NCI-H2081 (cell line): ENCODE results near the gene STK38.
"Not testable (repeated sequence)": the region's sequence is repeated elsewhere in the genome, so short reads cannot be mapped to it uniquely, and the experiment has no call there.

Experiments used
- DNase-seq, 2 experiments: peaks; one replicate each; lab custom pipeline; 2025; lab: John Stamatoyannopoulos, UW

The STK38 gene

GRCh38 chr6:36487698-36488097, 59.6 kb downstream of the STK38 start:
- DNase-seq: no peak

- no peak for DNase-seq
Measured at GRCh38 chr6:36484736-36485135, 62.5 kb downstream of the STK38 start.

- not testable (repeated sequence) for DNase-seq
Measured at GRCh38 chr6:36483326-36483725, 64.0 kb downstream of the STK38 start.

- no peak for DNase-seq
Measured at GRCh38 chr6:36479256-36479655, 68.0 kb downstream of the STK38 start.

- no peak for DNase-seq
Measured at GRCh38 chr6:36478051-36478526, 69.2 kb downstream of the STK38 start.

- DNase-seq: no peak
Measured at GRCh38 chr6:36469946-36470345, 77.3 kb downstream of the STK38 start.

- DNase-seq: no peak
Measured at GRCh38 chr6:36469148-36469661, 78.1 kb downstream of the STK38 start.

GRCh38 chr6:36467625-36468024, 79.7 kb downstream of the STK38 start:
- no peak for DNase-seq

GRCh38 chr6:36464233-36464632, 83.0 kb downstream of the STK38 start:
- DNase-seq: no peak

GRCh38 chr6:36463676-36464075, 83.6 kb downstream of the STK38 start:
- no peak for DNase-seq

- DNase-seq: no peak
Measured at GRCh38 chr6:36461646-36462045, 85.6 kb downstream of the STK38 start.

- no peak for DNase-seq
Measured at GRCh38 chr6:36460916-36461315, 86.4 kb downstream of the STK38 start.

GRCh38 chr6:36459501-36459900, 87.8 kb downstream of the STK38 start:
- no peak for DNase-seq

- DNase-seq: no peak
Measured at GRCh38 chr6:36455486-36456027, 91.7 kb downstream of the STK38 start.

- DNase-seq: not testable (repeated sequence)
Measured at GRCh38 chr6:36452897-36453296, 94.4 kb downstream of the STK38 start.

- DNase-seq: not testable (repeated sequence)
Measured at GRCh38 chr6:36449173-36449572, 98.1 kb downstream of the STK38 start.

GRCh38 chr6:36445621-36446020, 101.7 kb downstream of the STK38 start:
- no peak for DNase-seq

GRCh38 chr6:36444470-36444869, 102.8 kb downstream of the STK38 start:
- DNase-seq: no peak
